GM12878 (cell line): ENCODE results near the gene PHACTR3. TPM values are rescaled to one million over a fixed set of nuclear protein-coding genes. Genes with fewer than 3 reads are reported as not detected.

ENCODE experiments used
- ATAC-seq: fragments of 200-7000 bp; cut with Tn5 transposase; 3 replicates; pipeline ENCODE4 v1.9.1; 2020; ENCODE audit warnings: mild to moderate bottlenecking, moderate library complexity
- BruUV-seq: library from RNA; stranded (reverse); fragments of 400-500 nt; replicated peaks from 2 replicates; lab custom pipeline; 2021; lab: Mats Ljungman, UMichigan
- CTCF ChIA-PET: fragments of 300-600 bp; sonication (Branson Sonifier 250); formaldehyde crosslinking; extraction: SDS; loops from one replicate; lab custom pipeline; 2021; ENCODE audit warnings: inconsistent platforms; lab: Yijun Ruan, JAX
- POLR2A ChIA-PET: fragments of 350-600 bp; formaldehyde crosslinking; extraction: SDS; loops from one replicate; lab custom pipeline; 2021; ENCODE audit warnings: inconsistent platforms; lab: Charles Lee
- RAD21 ChIA-PET: fragments of 300-600 bp; sonication (Branson Sonifier 250); formaldehyde crosslinking; loops from one replicate; lab custom pipeline; 2023; ENCODE audit warnings: antibody characterized with exemption; ENCODE audit not compliant: unreplicated experiment; lab: Charles Lee
- SMC1A ChIA-PET: fragments of 300-600 bp; sonication (Branson Sonifier 250); formaldehyde crosslinking; loops from one replicate; lab custom pipeline; 2023; ENCODE audit not compliant: unreplicated experiment, uncharacterized antibody; lab: Charles Lee
- DNase-seq: peaks from one replicate; pipeline ENCODE4 v3.0.0-alpha.2; 2011; ENCODE audit warnings: low read depth, low spot score
- FAIRE-seq: peaks from 3 replicates; lab custom pipeline; 2011; peaks lifted over from hg19 to GRCh38; lab: Jason Lieb, UNC
- H2AFZ ChIP-seq: 2 replicates; pipeline ENCODE4 v1.6.0; 2011; ENCODE audit warnings: low read depth, low read length, control low read depth; ENCODE audit not compliant: control insufficient read depth
- H3K27ac ChIP-seq: 2 replicates; pipeline ENCODE4 v1.5.1; 2011; ENCODE audit warnings: control low read depth; ENCODE audit not compliant: control insufficient read depth, insufficient read depth
- H3K27me3 ChIP-seq, 2 experiments: replicated peaks in 1 of 2; 2 replicates each; pipeline versions ENCODE4 v1.6.0 to v1.6.1; 2011; ENCODE audit warnings: low read length in 1 of 2; ENCODE audit not compliant: control insufficient read depth in 2 of 2, insufficient read depth in 2 of 2
- H3K36me3 ChIP-seq, 2 experiments: 2 replicates each; pipeline ENCODE4 v1.5.1; 2011; ENCODE audit warnings: low read length in 1 of 2; ENCODE audit not compliant: control insufficient read depth in 2 of 2, insufficient read depth in 2 of 2
- H3K4me1 ChIP-seq: 2 replicates; pipeline ENCODE4 v1.6.1; 2011; ENCODE audit warnings: mild to moderate bottlenecking, low read length, moderate library complexity, mixed read lengths; ENCODE audit not compliant: control insufficient read depth, insufficient read depth
- H3K4me2 ChIP-seq: 2 replicates; pipeline ENCODE4 v1.6.0; 2011; ENCODE audit warnings: control low read depth; ENCODE audit not compliant: control insufficient read depth, insufficient read depth
- H3K4me3 ChIP-seq: fragments of 200-600 bp; sonication (generic); 2 replicates; pipeline ENCODE4 v1.5.1; 2016
- H3K79me2 ChIP-seq: 2 replicates; pipeline ENCODE4 v1.6.0; 2011; ENCODE audit warnings: low read length; ENCODE audit not compliant: control insufficient read depth, insufficient read depth
- H3K9ac ChIP-seq: 2 replicates; pipeline ENCODE4 v1.8.0; 2011; ENCODE audit warnings: low read length, control low read depth, mixed read lengths; ENCODE audit not compliant: control insufficient read depth, insufficient read depth
- H3K9me3 ChIP-seq: replicated peaks from 3 replicates; pipeline ENCODE4 v1.5.1; 2011; ENCODE audit warnings: mild to moderate bottlenecking, low read length; ENCODE audit not compliant: control insufficient read depth, insufficient read depth
- H4K20me1 ChIP-seq: 2 replicates; pipeline ENCODE4 v1.6.0; 2011; ENCODE audit not compliant: control insufficient read depth, insufficient read depth
- BMI1 ChIP-seq: fragments of 450-650 bp; IDR thresholded peaks from 2 replicates; pipeline ENCODE4 v1.6.1; 2016; ENCODE audit warnings: mild to moderate bottlenecking, moderate library complexity, borderline replicate concordance
- CEBPB ChIP-seq, 2 experiments: fragments of 150-350 bp in 1 of 2; IDR thresholded peaks; 2 replicates each; pipeline ENCODE4 v1.6.1; 2012 to 2014; ENCODE audit warnings: low read depth in 2 of 2, low read length in 2 of 2, borderline replicate concordance in 1 of 2, inconsistent platforms in 1 of 2
- MEF2A ChIP-seq: IDR thresholded peaks from 2 replicates; pipeline ENCODE4 v1.6.1; 2011; ENCODE audit warnings: low read depth, mild to moderate bottlenecking, low read length, moderate library complexity; ENCODE audit not compliant: insufficient read depth
- RB1 ChIP-seq: fragments of 450-650 bp; formaldehyde crosslinking; IDR thresholded peaks from 2 replicates; pipeline ENCODE4 v1.6.1; 2017; ENCODE audit warnings: mild to moderate bottlenecking, borderline replicate concordance
- RUNX3 ChIP-seq: IDR thresholded peaks from 2 replicates; pipeline ENCODE4 v1.6.1; 2012; ENCODE audit warnings: low read length, inconsistent platforms
- SREBF2 ChIP-seq: IDR thresholded peaks from 2 replicates; pipeline ENCODE4 v1.6.1; 2012; ENCODE audit warnings: mild to moderate bottlenecking, low read length
- SRF ChIP-seq, 2 experiments: IDR thresholded peaks; 2 replicates each; pipeline ENCODE4 v1.6.1; 2011; ENCODE audit warnings: low read depth in 2 of 2, low read length in 2 of 2, mild to moderate bottlenecking in 1 of 2, moderate library complexity in 1 of 2
- TCF7 ChIP-seq: IDR thresholded peaks from 2 replicates; pipeline ENCODE4 v1.6.1; 2014; ENCODE audit warnings: antibody characterized with exemption, borderline replicate concordance
- ZNF217 ChIP-seq: fragments of 450-650 bp; IDR thresholded peaks from 2 replicates; pipeline ENCODE4 v1.6.1; 2017; ENCODE audit warnings: antibody characterized with exemption, mild to moderate bottlenecking
- WGBS: methylation state at CpG from one replicate; pipeline ENCODE4 v1.1.6; 2016; ENCODE audit warnings: low lambda C conversion rate; ENCODE audit not compliant: insufficient replicate concordance, insufficient coverage; ENCODE audit errors: missing lambda C conversion rate; 5-methylcytosine and 5-hydroxymethylcytosine counted together
- in situ Hi-C: fragments of 300-500 bp; cut with MboI; formaldehyde crosslinking; loops from 9 replicates; pipeline ENCODE4 v1.14.3; 2018; ENCODE audit warnings: mixed read lengths
- intact Hi-C: fragments of 100-400 bp; cut with micrococcal nuclease; formaldehyde crosslinking; loops from one replicate; pipeline ENCODE4 v1.14.2; 2022; ENCODE audit not compliant: unreplicated experiment
- polyA plus RNA-seq, 11 experiments: library from polyadenylated mRNA; depleted of rRNA in 4 of 11; unstranded in 6 of 11; stranded (reverse) in 5 of 11; fragments of >200 nt; fragmentation: Nextera tagmentation in 4 of 11; fragmentation: Illumina TruSeq in 1 of 11; extraction: Ambion mirVana in 4 of 11; extraction: Trizol in 1 of 11; gene quantifications; 1 replicate in 1 of 11; 2 replicates in 10 of 11; pipeline versions ENCODE4 v1.2.1 to v1.2.3, GENCODE V29; 2011 to 2016; ENCODE audit warnings: inconsistent platforms in 2 of 11, missing spikeins in 2 of 11, low read depth in 1 of 11
- total RNA-seq, 4 experiments: library from RNA; depleted of rRNA in 3 of 4; stranded (reverse); fragments of >200 nt in 3 of 4; fragmentation: Illumina TruSeq in 1 of 4; extraction: Trizol in 1 of 4; gene quantifications; 2 replicates each; pipeline versions ENCODE4 v1.2.1 to v1.2.3, GENCODE V29; 2013 to 2021
- TF ChIP-seq, protein P1 (sequence below): fragments of 150-350 bp; IDR thresholded peaks from 2 replicates; pipeline ENCODE4 v1.6.1; 2016; ENCODE audit warnings: low read depth, low read length
- TF ChIP-seq, protein P2 (sequence below): fragments of 450-650 bp; IDR thresholded peaks from 2 replicates; pipeline ENCODE4 v1.6.1; 2016; ENCODE audit warnings: mild to moderate bottlenecking
- TF ChIP-seq, protein P3 (sequence below): IDR thresholded peaks from 2 replicates; pipeline ENCODE4 v1.6.1; 2011; ENCODE audit warnings: borderline replicate concordance, low read depth, mild to moderate bottlenecking, moderate library complexity, low read length; ENCODE audit not compliant: insufficient read depth, poor library complexity, severe bottlenecking
- TF ChIP-seq, protein P4 (sequence below): fragments of 450-650 bp; IDR thresholded peaks from 2 replicates; pipeline ENCODE4 v1.6.1; 2017; ENCODE audit warnings: mild to moderate bottlenecking, moderate library complexity

PHACTR3 gene
- total and polyA plus RNA-seq, 10 of the 15 experiments (the other 5 are each of a cell fraction or from before 2014, with no cell fraction given) = 0.17 to 2.7 (median 0.27) TPM; not detected in 1

DNA sequence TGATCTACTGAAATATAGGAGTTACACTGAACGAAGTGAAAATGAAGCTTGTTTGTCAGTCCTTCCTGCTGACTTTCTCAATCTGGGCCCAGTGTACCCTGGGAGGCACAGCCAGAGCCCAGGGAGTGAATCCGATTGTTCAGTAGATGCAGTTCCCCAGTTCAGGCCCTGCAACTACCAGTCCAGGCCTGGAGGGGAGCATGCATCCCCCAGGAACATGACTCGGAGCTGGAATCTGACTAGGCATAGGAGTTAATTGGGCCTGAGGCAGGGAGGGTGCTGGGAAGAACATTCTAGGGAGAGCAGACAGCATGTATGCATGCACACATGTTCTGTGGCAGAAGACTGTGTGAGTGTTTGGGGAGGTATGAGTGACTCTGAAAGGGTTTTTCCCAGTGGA lies 42.1 kb downstream of the PHACTR3 start:
- intact Hi-C loops (no loop called here), in situ Hi-C loops (no loop called here)
- ChIA-PET POLR2A (interaction anchor here (0.6 kb wide), 1 partner anchor 1074 kb away, joined by 3 read pairs; no protein-coding TSS in a partner anchor), SMC1A (no interaction called here), CTCF (no interaction called here), RAD21 (no interaction called here)
- Histone ChIP-seq H3K27ac (no peak overlapping the region), H2AFZ (no peak overlapping the region), H3K4me3 (no peak overlapping the region), H4K20me1 (no peaks in the 10 kb centered on the region; the same call in 1 of the 2 replicates), H3K9me3 (no peaks in the 10 kb centered on the region; the same call in 2 of the 3 replicates), H3K36me3 (no peaks in the 10 kb centered on the region), H3K9ac (no peak overlapping the region), H3K4me2 (no peak overlapping the region), H3K79me2 (no peaks in the 10 kb centered on the region), H3K4me1 (no peaks in the 10 kb centered on the region), H3K27me3 (no peaks in the 10 kb centered on the region)
- no TSS peak for BruUV-seq
- 20% methylated on average over 3 of the region's 3 CpGs for WGBS
- ATAC-seq (no peak), DNase-seq (no peak), FAIRE-seq (no peak)
- TF ChIP-seq CEBPB (IDR thresholded peaks at IDR 0.05; ENCODE audit: borderline replicate concordance in 1 of 2, low read depth in 2 of 2, low read length in 2 of 2) (no peak), MEF2A (no peak), BMI1 (no peak), RUNX3 (no peak), TCF7 (no peak), SREBF2 (no peak), RB1 (no peak), SRF (IDR thresholded peaks at IDR 0.05; ENCODE audit: low read depth in 2 of 2, low read length in 2 of 2) (no peak), ZNF217 (no peak)
- TF ChIP-seq, protein P1, sequence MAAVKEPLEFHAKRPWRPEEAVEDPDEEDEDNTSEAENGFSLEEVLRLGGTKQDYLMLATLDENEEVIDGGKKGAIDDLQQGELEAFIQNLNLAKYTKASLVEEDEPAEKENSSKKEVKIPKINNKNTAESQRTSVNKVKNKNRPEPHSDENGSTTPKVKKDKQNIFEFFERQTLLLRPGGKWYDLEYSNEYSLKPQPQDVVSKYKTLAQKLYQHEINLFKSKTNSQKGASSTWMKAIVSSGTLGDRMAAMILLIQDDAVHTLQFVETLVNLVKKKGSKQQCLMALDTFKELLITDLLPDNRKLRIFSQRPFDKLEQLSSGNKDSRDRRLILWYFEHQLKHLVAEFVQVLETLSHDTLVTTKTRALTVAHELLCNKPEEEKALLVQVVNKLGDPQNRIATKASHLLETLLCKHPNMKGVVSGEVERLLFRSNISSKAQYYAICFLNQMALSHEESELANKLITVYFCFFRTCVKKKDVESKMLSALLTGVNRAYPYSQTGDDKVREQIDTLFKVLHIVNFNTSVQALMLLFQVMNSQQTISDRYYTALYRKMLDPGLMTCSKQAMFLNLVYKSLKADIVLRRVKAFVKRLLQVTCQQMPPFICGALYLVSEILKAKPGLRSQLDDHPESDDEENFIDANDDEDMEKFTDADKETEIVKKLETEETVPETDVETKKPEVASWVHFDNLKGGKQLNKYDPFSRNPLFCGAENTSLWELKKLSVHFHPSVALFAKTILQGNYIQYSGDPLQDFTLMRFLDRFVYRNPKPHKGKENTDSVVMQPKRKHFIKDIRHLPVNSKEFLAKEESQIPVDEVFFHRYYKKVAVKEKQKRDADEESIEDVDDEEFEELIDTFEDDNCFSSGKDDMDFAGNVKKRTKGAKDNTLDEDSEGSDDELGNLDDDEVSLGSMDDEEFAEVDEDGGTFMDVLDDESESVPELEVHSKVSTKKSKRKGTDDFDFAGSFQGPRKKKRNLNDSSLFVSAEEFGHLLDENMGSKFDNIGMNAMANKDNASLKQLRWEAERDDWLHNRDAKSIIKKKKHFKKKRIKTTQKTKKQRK = no peak
- TF ChIP-seq, protein P2, sequence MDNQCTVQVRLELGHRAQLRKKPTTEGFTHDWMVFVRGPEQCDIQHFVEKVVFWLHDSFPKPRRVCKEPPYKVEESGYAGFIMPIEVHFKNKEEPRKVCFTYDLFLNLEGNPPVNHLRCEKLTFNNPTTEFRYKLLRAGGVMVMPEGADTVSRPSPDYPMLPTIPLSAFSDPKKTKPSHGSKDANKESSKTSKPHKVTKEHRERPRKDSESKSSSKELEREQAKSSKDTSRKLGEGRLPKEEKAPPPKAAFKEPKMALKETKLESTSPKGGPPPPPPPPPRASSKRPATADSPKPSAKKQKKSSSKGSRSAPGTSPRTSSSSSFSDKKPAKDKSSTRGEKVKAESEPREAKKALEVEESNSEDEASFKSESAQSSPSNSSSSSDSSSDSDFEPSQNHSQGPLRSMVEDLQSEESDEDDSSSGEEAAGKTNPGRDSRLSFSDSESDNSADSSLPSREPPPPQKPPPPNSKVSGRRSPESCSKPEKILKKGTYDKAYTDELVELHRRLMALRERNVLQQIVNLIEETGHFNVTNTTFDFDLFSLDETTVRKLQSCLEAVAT = no peak
- TF ChIP-seq, protein P3, sequence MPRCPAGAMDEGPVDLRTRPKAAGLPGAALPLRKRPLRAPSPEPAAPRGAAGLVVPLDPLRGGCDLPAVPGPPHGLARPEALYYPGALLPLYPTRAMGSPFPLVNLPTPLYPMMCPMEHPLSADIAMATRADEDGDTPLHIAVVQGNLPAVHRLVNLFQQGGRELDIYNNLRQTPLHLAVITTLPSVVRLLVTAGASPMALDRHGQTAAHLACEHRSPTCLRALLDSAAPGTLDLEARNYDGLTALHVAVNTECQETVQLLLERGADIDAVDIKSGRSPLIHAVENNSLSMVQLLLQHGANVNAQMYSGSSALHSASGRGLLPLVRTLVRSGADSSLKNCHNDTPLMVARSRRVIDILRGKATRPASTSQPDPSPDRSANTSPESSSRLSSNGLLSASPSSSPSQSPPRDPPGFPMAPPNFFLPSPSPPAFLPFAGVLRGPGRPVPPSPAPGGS = no peak
- TF ChIP-seq, protein P4, sequence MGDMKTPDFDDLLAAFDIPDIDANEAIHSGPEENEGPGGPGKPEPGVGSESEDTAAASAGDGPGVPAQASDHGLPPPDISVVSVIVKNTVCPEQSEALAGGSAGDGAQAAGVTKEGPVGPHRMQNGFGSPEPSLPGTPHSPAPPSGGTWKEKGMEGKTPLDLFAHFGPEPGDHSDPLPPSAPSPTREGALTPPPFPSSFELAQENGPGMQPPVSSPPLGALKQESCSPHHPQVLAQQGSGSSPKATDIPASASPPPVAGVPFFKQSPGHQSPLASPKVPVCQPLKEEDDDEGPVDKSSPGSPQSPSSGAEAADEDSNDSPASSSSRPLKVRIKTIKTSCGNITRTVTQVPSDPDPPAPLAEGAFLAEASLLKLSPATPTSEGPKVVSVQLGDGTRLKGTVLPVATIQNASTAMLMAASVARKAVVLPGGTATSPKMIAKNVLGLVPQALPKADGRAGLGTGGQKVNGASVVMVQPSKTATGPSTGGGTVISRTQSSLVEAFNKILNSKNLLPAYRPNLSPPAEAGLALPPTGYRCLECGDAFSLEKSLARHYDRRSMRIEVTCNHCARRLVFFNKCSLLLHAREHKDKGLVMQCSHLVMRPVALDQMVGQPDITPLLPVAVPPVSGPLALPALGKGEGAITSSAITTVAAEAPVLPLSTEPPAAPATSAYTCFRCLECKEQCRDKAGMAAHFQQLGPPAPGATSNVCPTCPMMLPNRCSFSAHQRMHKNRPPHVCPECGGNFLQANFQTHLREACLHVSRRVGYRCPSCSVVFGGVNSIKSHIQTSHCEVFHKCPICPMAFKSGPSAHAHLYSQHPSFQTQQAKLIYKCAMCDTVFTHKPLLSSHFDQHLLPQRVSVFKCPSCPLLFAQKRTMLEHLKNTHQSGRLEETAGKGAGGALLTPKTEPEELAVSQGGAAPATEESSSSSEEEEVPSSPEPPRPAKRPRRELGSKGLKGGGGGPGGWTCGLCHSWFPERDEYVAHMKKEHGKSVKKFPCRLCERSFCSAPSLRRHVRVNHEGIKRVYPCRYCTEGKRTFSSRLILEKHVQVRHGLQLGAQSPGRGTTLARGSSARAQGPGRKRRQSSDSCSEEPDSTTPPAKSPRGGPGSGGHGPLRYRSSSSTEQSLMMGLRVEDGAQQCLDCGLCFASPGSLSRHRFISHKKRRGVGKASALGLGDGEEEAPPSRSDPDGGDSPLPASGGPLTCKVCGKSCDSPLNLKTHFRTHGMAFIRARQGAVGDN = no peak
